ENCODE results near the gene INSRR.

The INSRR gene

GRCh38 chr1:156894001-156894400 lies 35.1 kb upstream of the INSRR start:
- peak overlapping the region; percentile 53 for H3K4me3 ChIP-seq (ENCODE audit: extremely low read depth, insufficient read depth, low read length, poor library complexity, severe bottlenecking)
- peaks cover 45% of the 10 kb centered on the region for H3K4me1 ChIP-seq (ENCODE audit: control insufficient read depth, insufficient read depth, low read length, poor library complexity, severe bottlenecking)
- H3K27ac ChIP-seq (ENCODE audit: low read depth, low read length, severe bottlenecking): peak overlapping the region; percentile 62
- no peaks in the 10 kb centered on the region for H3K36me3 ChIP-seq (ENCODE audit: control insufficient read depth, insufficient read depth, low read length)
- no peaks in the 10 kb centered on the region for H3K9me3 ChIP-seq (ENCODE audit: control insufficient read depth, low read length)
- WGBS, 2 experiments (ENCODE audit: insufficient coverage in 2 of 2): 38 to 41% methylated on average over 4 to 5 of the region's 5 CpGs

- H3K4me1 ChIP-seq (ENCODE audit: control insufficient read depth, insufficient read depth, low read length, poor library complexity, severe bottlenecking): peaks cover 38% of the 10 kb centered on the region
- no peaks in the 10 kb centered on the region for H3K9me3 ChIP-seq (ENCODE audit: control insufficient read depth, low read length)
- no peaks in the 10 kb centered on the region for H3K36me3 ChIP-seq (ENCODE audit: control insufficient read depth, insufficient read depth, low read length)
- WGBS, 2 experiments (ENCODE audit: insufficient coverage in 2 of 2): 20 to 36% methylated on average over 28 to 45 of the region's 60 CpGs
- peak within 1 kb of the TSS; percentile 97 for H3K27ac ChIP-seq (ENCODE audit: low read depth, low read length, severe bottlenecking)
- H3K4me3 ChIP-seq (ENCODE audit: extremely low read depth, insufficient read depth, low read length, poor library complexity, severe bottlenecking): peak within 1 kb of the TSS; percentile 53
These were observed 34.4 kb upstream of the INSRR start, which contains the start of gene PEAR1 for GRCh38 chr1:156893048-156893953. Gene PEAR1, plus strand, starts transcription at chr1:156893718. Its CDS starts 10,209 bp downstream, at chr1:156903927.

- H3K36me3 ChIP-seq (ENCODE audit: control insufficient read depth, insufficient read depth, low read length): no peaks in the 10 kb centered on the region
- H3K4me1 ChIP-seq (ENCODE audit: control insufficient read depth, insufficient read depth, low read length, poor library complexity, severe bottlenecking): peaks cover 33% of the 10 kb centered on the region
- H3K9me3 ChIP-seq (ENCODE audit: control insufficient read depth, low read length): no peaks in the 10 kb centered on the region
- 14 to 21% methylated on average over 19 to 28 of the region's 48 CpGs for WGBS, 2 experiments (ENCODE audit: insufficient coverage in 2 of 2)
- H3K27ac ChIP-seq (ENCODE audit: low read depth, low read length, severe bottlenecking): no peak overlapping the region
- no peak overlapping the region for H3K4me3 ChIP-seq (ENCODE audit: extremely low read depth, insufficient read depth, low read length, poor library complexity, severe bottlenecking)
These were observed 33.5 kb upstream of the INSRR start for GRCh38 chr1:156892190-156893047.

GRCh38 chr1:156889802-156890580 lies 31.1 kb upstream of the INSRR start:
- Histone ChIP-seq H3K4me3 (ENCODE audit: extremely low read depth, insufficient read depth, low read length, poor library complexity, severe bottlenecking) (no peak overlapping the region), H3K4me1 (ENCODE audit: control insufficient read depth, insufficient read depth, low read length, poor library complexity, severe bottlenecking) (peaks cover 25% of the 10 kb centered on the region), H3K36me3 (ENCODE audit: control insufficient read depth, insufficient read depth, low read length) (no peaks in the 10 kb centered on the region), H3K27ac (ENCODE audit: low read depth, low read length, severe bottlenecking) (no peak overlapping the region), H3K9me3 (ENCODE audit: control insufficient read depth, low read length) (no peaks in the 10 kb centered on the region)
- 46 to 48% methylated on average over 7 of the region's 8 CpGs for WGBS, 2 experiments (ENCODE audit: insufficient coverage in 2 of 2)

GRCh38 chr1:156887734-156888133 lies 28.8 kb upstream of the INSRR start:
- WGBS, 2 experiments (ENCODE audit: insufficient coverage in 2 of 2): 36 to 50% methylated on average over 1 to 4 of the region's 6 CpGs
- peaks cover 29% of the 10 kb centered on the region for H3K4me1 ChIP-seq (ENCODE audit: control insufficient read depth, insufficient read depth, low read length, poor library complexity, severe bottlenecking)
- no peaks in the 10 kb centered on the region for H3K9me3 ChIP-seq (ENCODE audit: control insufficient read depth, low read length)
- no peak overlapping the region for H3K27ac ChIP-seq (ENCODE audit: low read depth, low read length, severe bottlenecking)
- no peak overlapping the region for H3K4me3 ChIP-seq (ENCODE audit: extremely low read depth, insufficient read depth, low read length, poor library complexity, severe bottlenecking)
- H3K36me3 ChIP-seq (ENCODE audit: control insufficient read depth, insufficient read depth, low read length): no peaks in the 10 kb centered on the region

- Histone ChIP-seq H3K36me3 (ENCODE audit: control insufficient read depth, insufficient read depth, low read length) (no peaks in the 10 kb centered on the region), H3K27ac (ENCODE audit: low read depth, low read length, severe bottlenecking) (no peak overlapping the region), H3K4me3 (ENCODE audit: extremely low read depth, insufficient read depth, low read length, poor library complexity, severe bottlenecking) (no peak overlapping the region), H3K4me1 (ENCODE audit: control insufficient read depth, insufficient read depth, low read length, poor library complexity, severe bottlenecking) (peaks cover 29% of the 10 kb centered on the region), H3K9me3 (ENCODE audit: control insufficient read depth, low read length) (no peaks in the 10 kb centered on the region)
- no CpG with 5 or more reads among the region's 3 CpGs for WGBS, 2 experiments (ENCODE audit: insufficient coverage in 2 of 2)
These were observed 28.4 kb upstream of the INSRR start for GRCh38 chr1:156887317-156887716.

GRCh38 chr1:156886583-156887281 lies 27.8 kb upstream of the INSRR start:
- WGBS, 2 experiments (ENCODE audit: insufficient coverage in 2 of 2): 6 to 48% methylated on average over 2 of the region's 6 CpGs
- no peaks in the 10 kb centered on the region for H3K36me3 ChIP-seq (ENCODE audit: control insufficient read depth, insufficient read depth, low read length)
- H3K4me3 ChIP-seq (ENCODE audit: extremely low read depth, insufficient read depth, low read length, poor library complexity, severe bottlenecking): no peak overlapping the region
- H3K27ac ChIP-seq (ENCODE audit: low read depth, low read length, severe bottlenecking): no peak overlapping the region
- no peaks in the 10 kb centered on the region for H3K9me3 ChIP-seq (ENCODE audit: control insufficient read depth, low read length)
- H3K4me1 ChIP-seq (ENCODE audit: control insufficient read depth, insufficient read depth, low read length, poor library complexity, severe bottlenecking): peaks cover 29% of the 10 kb centered on the region

- H3K9me3 ChIP-seq (ENCODE audit: control insufficient read depth, low read length): no peaks in the 10 kb centered on the region
- H3K36me3 ChIP-seq (ENCODE audit: control insufficient read depth, insufficient read depth, low read length): no peaks in the 10 kb centered on the region
- H3K27ac ChIP-seq (ENCODE audit: low read depth, low read length, severe bottlenecking): no peak overlapping the region
- 74 to 84% methylated on average over 8 of the region's 13 CpGs for WGBS, 2 experiments (ENCODE audit: insufficient coverage in 2 of 2)
- H3K4me3 ChIP-seq (ENCODE audit: extremely low read depth, insufficient read depth, low read length, poor library complexity, severe bottlenecking): no peak overlapping the region
- peaks cover 29% of the 10 kb centered on the region for H3K4me1 ChIP-seq (ENCODE audit: control insufficient read depth, insufficient read depth, low read length, poor library complexity, severe bottlenecking)
These were observed 27.0 kb upstream of the INSRR start for GRCh38 chr1:156885880-156886355.

- Histone ChIP-seq H3K4me3 (ENCODE audit: extremely low read depth, insufficient read depth, low read length, poor library complexity, severe bottlenecking) (no peak overlapping the region), H3K36me3 (ENCODE audit: control insufficient read depth, insufficient read depth, low read length) (no peaks in the 10 kb centered on the region), H3K27ac (ENCODE audit: low read depth, low read length, severe bottlenecking) (no peak overlapping the region), H3K4me1 (ENCODE audit: control insufficient read depth, insufficient read depth, low read length, poor library complexity, severe bottlenecking) (peaks cover 29% of the 10 kb centered on the region), H3K9me3 (ENCODE audit: control insufficient read depth, low read length) (no peaks in the 10 kb centered on the region)
- WGBS, 2 experiments (ENCODE audit: insufficient coverage in 2 of 2): no CpG with 5 or more reads among the region's 1 CpG
These were observed 26.4 kb upstream of the INSRR start for GRCh38 chr1:156885314-156885713.
